ENCODE results near the gene TTC9.

The TTC9 gene

GRCh38 chr14:70641548-70642302 is at the start of gene TTC9:
Gene TTC9, plus strand, starts transcription at chr14:70641916. Its CDS starts 214 bp downstream, at chr14:70642130.
- no peaks in the 10 kb centered on the region for H3K36me3 ChIP-seq (ENCODE audit: control insufficient read depth in 1 of 2, insufficient read depth in 2 of 2, low read length in 2 of 2)
- no peak within 1 kb of the TSS for H3K27ac ChIP-seq (ENCODE audit: low read length)
- peaks cover 0 to 6% of the 10 kb centered on the region in 2 donors for H3K4me1 ChIP-seq (ENCODE audit: control insufficient read depth in 1 of 2, insufficient read depth in 2 of 2, low read length in 2 of 2)
- peak within 1 kb of the TSS; percentile 55 to 77 for H3K4me3 ChIP-seq (ENCODE audit: low read depth in 1 of 2, low read length in 2 of 2)
- H3K9me3 ChIP-seq (ENCODE audit: control insufficient read depth in 1 of 2, low read length in 2 of 2): no peaks in the 10 kb centered on the region
- peaks cover 16% of the 10 kb centered on the region for H3K27me3 ChIP-seq (ENCODE audit: low read depth, low read length)

GRCh38 chr14:70594461-70594860 is 47.3 kb upstream of the TTC9 start:
- Histone ChIP-seq H3K36me3 (ENCODE audit: control insufficient read depth in 1 of 2, insufficient read depth in 2 of 2, low read length in 2 of 2) (peaks cover 57 to 70% of the 10 kb centered on the region in 2 donors), H3K27me3 (ENCODE audit: low read depth, low read length) (no peaks in the 10 kb centered on the region), H3K4me1 (ENCODE audit: control insufficient read depth in 1 of 2, insufficient read depth in 2 of 2, low read length in 2 of 2) (peaks cover 0 to 6% of the 10 kb centered on the region in 2 donors), H3K27ac (ENCODE audit: low read length) (no peak overlapping the region), H3K4me3 (ENCODE audit: low read depth in 1 of 2, low read length in 2 of 2) (no peak overlapping the region), H3K9me3 (ENCODE audit: control insufficient read depth in 1 of 2, low read length in 2 of 2) (no peaks in the 10 kb centered on the region)

- no peaks in the 10 kb centered on the region for H3K27me3 ChIP-seq (ENCODE audit: low read depth, low read length)
- no peaks in the 10 kb centered on the region for H3K9me3 ChIP-seq (ENCODE audit: control insufficient read depth in 1 of 2, low read length in 2 of 2)
- H3K36me3 ChIP-seq (ENCODE audit: control insufficient read depth in 1 of 2, insufficient read depth in 2 of 2, low read length in 2 of 2): peaks cover 49 to 64% of the 10 kb centered on the region in 2 donors
- H3K4me1 ChIP-seq (ENCODE audit: control insufficient read depth in 1 of 2, insufficient read depth in 2 of 2, low read length in 2 of 2): peaks cover 0 to 12% of the 10 kb centered on the region in 2 donors
- no peak overlapping the region for H3K27ac ChIP-seq (ENCODE audit: low read length)
- no peak overlapping the region for H3K4me3 ChIP-seq (ENCODE audit: low read depth in 1 of 2, low read length in 2 of 2)
Observed at GRCh38 chr14:70595443-70596185, 46.1 kb upstream of the TTC9 start.

GRCh38 chr14:70597731-70598130 is 44.0 kb upstream of the TTC9 start:
- H3K4me1 ChIP-seq (ENCODE audit: control insufficient read depth in 1 of 2, insufficient read depth in 2 of 2, low read length in 2 of 2): peaks cover 0 to 12% of the 10 kb centered on the region in 2 donors
- no peak overlapping the region for H3K27ac ChIP-seq (ENCODE audit: low read length)
- peaks cover 31 to 43% of the 10 kb centered on the region in 2 donors for H3K36me3 ChIP-seq (ENCODE audit: control insufficient read depth in 1 of 2, insufficient read depth in 2 of 2, low read length in 2 of 2)
- no peaks in the 10 kb centered on the region for H3K27me3 ChIP-seq (ENCODE audit: low read depth, low read length)
- H3K9me3 ChIP-seq (ENCODE audit: control insufficient read depth in 1 of 2, low read length in 2 of 2): no peaks in the 10 kb centered on the region
- no peak overlapping the region for H3K4me3 ChIP-seq (ENCODE audit: low read depth in 1 of 2, low read length in 2 of 2)

GRCh38 chr14:70599345-70599744 is 42.4 kb upstream of the TTC9 start:
- Histone ChIP-seq H3K27me3 (ENCODE audit: low read depth, low read length) (no peaks in the 10 kb centered on the region), H3K27ac (ENCODE audit: low read length) (no peak overlapping the region), H3K4me3 (ENCODE audit: low read depth in 1 of 2, low read length in 2 of 2) (peak overlapping the region; percentile 91 to 99), H3K36me3 (ENCODE audit: control insufficient read depth in 1 of 2, insufficient read depth in 2 of 2, low read length in 2 of 2) (peaks cover 15 to 26% of the 10 kb centered on the region in 2 donors), H3K9me3 (ENCODE audit: control insufficient read depth in 1 of 2, low read length in 2 of 2) (no peaks in the 10 kb centered on the region), H3K4me1 (ENCODE audit: control insufficient read depth in 1 of 2, insufficient read depth in 2 of 2, low read length in 2 of 2) (peaks cover 0 to 12% of the 10 kb centered on the region in 2 donors)

- Histone ChIP-seq H3K27me3 (ENCODE audit: low read depth, low read length) (no peaks in the 10 kb centered on the region), H3K4me1 (ENCODE audit: control insufficient read depth in 1 of 2, insufficient read depth in 2 of 2, low read length in 2 of 2) (peaks cover 0 to 12% of the 10 kb centered on the region in 2 donors), H3K36me3 (ENCODE audit: control insufficient read depth in 1 of 2, insufficient read depth in 2 of 2, low read length in 2 of 2) (peaks cover 9 to 14% of the 10 kb centered on the region in 2 donors), H3K4me3 (ENCODE audit: low read depth in 1 of 2, low read length in 2 of 2) (peak within 1 kb of the TSS; percentile 91 to 99), H3K27ac (ENCODE audit: low read length) (peak within 1 kb of the TSS; percentile 85), H3K9me3 (ENCODE audit: control insufficient read depth in 1 of 2, low read length in 2 of 2) (no peaks in the 10 kb centered on the region)
Observed at GRCh38 chr14:70600382-70601157, 41.1 kb upstream of the TTC9 start, which contains the start of gene MED6. Gene MED6, minus strand, starts transcription at chr14:70600655. Its CDS starts 18 bp downstream, at chr14:70600637.

GRCh38 chr14:70601162-70601561 is 40.6 kb upstream of the TTC9 start:
- Histone ChIP-seq H3K9me3 (ENCODE audit: control insufficient read depth in 1 of 2, low read length in 2 of 2) (no peaks in the 10 kb centered on the region), H3K36me3 (ENCODE audit: control insufficient read depth in 1 of 2, insufficient read depth in 2 of 2, low read length in 2 of 2) (peaks cover 3 to 8% of the 10 kb centered on the region in 2 donors), H3K27ac (ENCODE audit: low read length) (no peak overlapping the region), H3K4me1 (ENCODE audit: control insufficient read depth in 1 of 2, insufficient read depth in 2 of 2, low read length in 2 of 2) (peaks cover 0 to 12% of the 10 kb centered on the region in 2 donors), H3K27me3 (ENCODE audit: low read depth, low read length) (no peaks in the 10 kb centered on the region), H3K4me3 (ENCODE audit: low read depth in 1 of 2, low read length in 2 of 2) (peak overlapping the region in 1 of 2 donors; percentile 65)

GRCh38 chr14:70602254-70602653 is 39.5 kb upstream of the TTC9 start:
- Histone ChIP-seq H3K4me3 (ENCODE audit: low read depth in 1 of 2, low read length in 2 of 2) (no peak overlapping the region), H3K27me3 (ENCODE audit: low read depth, low read length) (no peaks in the 10 kb centered on the region), H3K27ac (ENCODE audit: low read length) (no peak overlapping the region), H3K4me1 (ENCODE audit: control insufficient read depth in 1 of 2, insufficient read depth in 2 of 2, low read length in 2 of 2) (peaks cover 0 to 12% of the 10 kb centered on the region in 2 donors), H3K36me3 (ENCODE audit: control insufficient read depth in 1 of 2, insufficient read depth in 2 of 2, low read length in 2 of 2) (peaks cover 0 to 3% of the 10 kb centered on the region in 2 donors), H3K9me3 (ENCODE audit: control insufficient read depth in 1 of 2, low read length in 2 of 2) (no peaks in the 10 kb centered on the region)

- Histone ChIP-seq H3K27me3 (ENCODE audit: low read depth, low read length) (no peaks in the 10 kb centered on the region), H3K4me3 (ENCODE audit: low read depth in 1 of 2, low read length in 2 of 2) (no peak overlapping the region), H3K27ac (ENCODE audit: low read length) (no peak overlapping the region), H3K36me3 (ENCODE audit: control insufficient read depth in 1 of 2, insufficient read depth in 2 of 2, low read length in 2 of 2) (no peaks in the 10 kb centered on the region), H3K4me1 (ENCODE audit: control insufficient read depth in 1 of 2, insufficient read depth in 2 of 2, low read length in 2 of 2) (no peaks in the 10 kb centered on the region), H3K9me3 (ENCODE audit: control insufficient read depth in 1 of 2, low read length in 2 of 2) (no peaks in the 10 kb centered on the region)
Observed at GRCh38 chr14:70611216-70611615, 30.5 kb upstream of the TTC9 start.

GRCh38 chr14:70616646-70617045 is 25.1 kb upstream of the TTC9 start:
- no peaks in the 10 kb centered on the region for H3K4me1 ChIP-seq (ENCODE audit: control insufficient read depth in 1 of 2, insufficient read depth in 2 of 2, low read length in 2 of 2)
- no peaks in the 10 kb centered on the region for H3K27me3 ChIP-seq (ENCODE audit: low read depth, low read length)
- no peak overlapping the region for H3K27ac ChIP-seq (ENCODE audit: low read length)
- H3K9me3 ChIP-seq (ENCODE audit: control insufficient read depth in 1 of 2, low read length in 2 of 2): no peaks in the 10 kb centered on the region
- no peak overlapping the region for H3K4me3 ChIP-seq (ENCODE audit: low read depth in 1 of 2, low read length in 2 of 2)
- H3K36me3 ChIP-seq (ENCODE audit: control insufficient read depth in 1 of 2, insufficient read depth in 2 of 2, low read length in 2 of 2): no peaks in the 10 kb centered on the region

GRCh38 chr14:70618314-70618713 is 23.4 kb upstream of the TTC9 start:
- Histone ChIP-seq H3K36me3 (ENCODE audit: control insufficient read depth in 1 of 2, insufficient read depth in 2 of 2, low read length in 2 of 2) (no peaks in the 10 kb centered on the region), H3K9me3 (ENCODE audit: control insufficient read depth in 1 of 2, low read length in 2 of 2) (peaks cover 0 to 6% of the 10 kb centered on the region in 2 donors), H3K27me3 (ENCODE audit: low read depth, low read length) (no peaks in the 10 kb centered on the region), H3K27ac (ENCODE audit: low read length) (no peak overlapping the region), H3K4me3 (ENCODE audit: low read depth in 1 of 2, low read length in 2 of 2) (no peak overlapping the region), H3K4me1 (ENCODE audit: control insufficient read depth in 1 of 2, insufficient read depth in 2 of 2, low read length in 2 of 2) (no peaks in the 10 kb centered on the region)
